Cardiac fibroblast (primary cell): ENCODE data around the gene RSF1.

ENCODE experiments used
- DNase-seq, 2 donors: peaks; one replicate each; pipeline versions ENCODE4 v3.0.0 to v3.0.0-alpha.2; 2010; ENCODE audit warnings: low read depth in 2 of 2
- H3K4me3 ChIP-seq, 2 donors: replicated peaks in 1 of 2; 1 replicate in 1 of 2; 2 replicates in 1 of 2; pipeline ENCODE4 v1.5.1; 2011; ENCODE audit warnings: low read depth in 2 of 2, low read length in 2 of 2, mild to moderate bottlenecking in 2 of 2, moderate library complexity in 1 of 2
- TF ChIP-seq, protein P1 (sequence below): IDR thresholded peaks from one replicate; pipeline ENCODE4 v1.5.1; 2011; ENCODE audit warnings: low read depth, mild to moderate bottlenecking, low read length, inconsistent platforms

Gene RSF1

DNA sequence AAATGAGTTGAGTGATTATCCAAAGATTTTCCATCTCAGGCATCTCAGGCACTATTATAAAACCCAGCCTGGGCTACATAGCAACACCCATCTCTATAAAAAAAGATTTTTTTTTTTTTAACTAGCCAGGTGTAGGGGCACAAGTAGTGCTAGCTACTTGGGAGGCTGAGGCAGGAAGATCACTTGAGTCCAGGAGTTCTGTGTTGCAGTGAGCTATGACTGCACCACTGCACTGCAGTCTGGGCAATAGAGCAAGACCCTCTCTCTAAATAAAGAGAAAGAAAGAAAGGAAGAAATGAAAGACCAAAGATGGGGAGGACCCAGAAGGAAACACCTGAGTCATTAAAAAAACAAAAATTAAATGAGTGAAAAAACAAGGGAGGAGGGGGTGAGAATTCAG lies 14.1 kb downstream of the RSF1 start:
- TF ChIP-seq, protein P1, sequence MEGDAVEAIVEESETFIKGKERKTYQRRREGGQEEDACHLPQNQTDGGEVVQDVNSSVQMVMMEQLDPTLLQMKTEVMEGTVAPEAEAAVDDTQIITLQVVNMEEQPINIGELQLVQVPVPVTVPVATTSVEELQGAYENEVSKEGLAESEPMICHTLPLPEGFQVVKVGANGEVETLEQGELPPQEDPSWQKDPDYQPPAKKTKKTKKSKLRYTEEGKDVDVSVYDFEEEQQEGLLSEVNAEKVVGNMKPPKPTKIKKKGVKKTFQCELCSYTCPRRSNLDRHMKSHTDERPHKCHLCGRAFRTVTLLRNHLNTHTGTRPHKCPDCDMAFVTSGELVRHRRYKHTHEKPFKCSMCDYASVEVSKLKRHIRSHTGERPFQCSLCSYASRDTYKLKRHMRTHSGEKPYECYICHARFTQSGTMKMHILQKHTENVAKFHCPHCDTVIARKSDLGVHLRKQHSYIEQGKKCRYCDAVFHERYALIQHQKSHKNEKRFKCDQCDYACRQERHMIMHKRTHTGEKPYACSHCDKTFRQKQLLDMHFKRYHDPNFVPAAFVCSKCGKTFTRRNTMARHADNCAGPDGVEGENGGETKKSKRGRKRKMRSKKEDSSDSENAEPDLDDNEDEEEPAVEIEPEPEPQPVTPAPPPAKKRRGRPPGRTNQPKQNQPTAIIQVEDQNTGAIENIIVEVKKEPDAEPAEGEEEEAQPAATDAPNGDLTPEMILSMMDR: no peak
- no peak for DNase-seq
- H3K4me3 ChIP-seq: no peak overlapping the region

DNA sequence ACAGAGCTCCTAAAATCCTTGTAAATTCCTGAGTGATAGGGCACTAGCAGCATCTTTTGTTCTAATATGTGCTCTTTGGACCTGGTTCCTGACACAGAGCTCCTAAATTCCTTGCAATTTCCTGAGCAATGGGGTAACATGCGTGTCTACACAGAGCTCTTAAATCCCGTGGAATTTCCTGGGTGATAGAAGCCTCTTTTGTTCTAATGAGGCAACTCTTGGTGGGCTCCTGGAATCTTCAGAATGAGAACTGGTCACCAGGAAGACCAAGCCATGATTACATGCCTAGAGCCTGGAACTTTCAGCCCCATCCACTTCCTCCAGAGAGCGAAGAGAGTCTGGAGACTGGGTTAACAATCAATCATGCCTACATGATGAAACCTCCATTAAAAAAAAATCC lies 19.0 kb downstream of the RSF1 start:
- DNase-seq: no peak
- TF ChIP-seq, protein P1: no peak
- H3K4me3 ChIP-seq: no peak overlapping the region

DNA sequence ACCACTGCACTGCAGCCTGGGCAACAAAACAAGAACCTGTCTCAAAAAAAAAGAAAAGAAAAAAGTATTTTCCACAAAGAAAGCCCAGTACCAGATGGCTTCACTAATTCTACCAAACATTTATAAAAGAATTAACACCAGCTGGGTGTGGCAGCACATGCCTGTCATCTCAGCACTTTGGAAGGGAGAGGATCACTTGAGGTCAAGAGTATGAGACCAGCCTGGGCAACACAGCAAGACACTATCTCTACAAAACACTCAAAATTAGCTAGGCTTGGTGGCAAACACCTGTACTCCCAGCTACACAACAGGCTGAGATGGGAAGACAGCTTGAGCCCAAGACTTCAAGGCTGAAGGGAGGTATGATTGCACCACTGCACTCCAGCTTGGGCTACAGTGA lies 20.1 kb downstream of the RSF1 start:
- DNase-seq: no peak
- H3K4me3 ChIP-seq: no peak overlapping the region
- TF ChIP-seq, protein P1: no peak

DNA sequence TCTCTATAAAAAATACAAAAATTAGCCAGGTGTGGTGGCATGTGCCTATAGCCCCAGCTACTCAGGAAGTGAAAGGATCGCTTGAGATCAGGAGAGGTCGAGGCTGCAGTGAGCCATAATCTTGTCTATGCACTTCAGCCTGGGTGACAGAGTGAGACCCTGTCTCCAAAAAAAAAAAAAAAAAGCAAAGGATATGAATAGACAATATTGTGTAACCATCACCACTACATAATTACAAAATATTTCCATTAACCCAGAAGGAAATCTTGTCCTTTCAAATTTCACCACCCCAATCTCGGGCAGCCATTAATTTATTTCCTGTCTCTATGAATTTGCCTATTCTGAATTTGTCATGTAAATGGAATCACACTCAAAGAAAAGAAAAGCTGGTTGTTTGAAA lies 21.2 kb downstream of the RSF1 start:
- no peak overlapping the region for H3K4me3 ChIP-seq
- peak; percentile 27 to 29 for DNase-seq
- TF ChIP-seq, protein P1: no peak

DNA sequence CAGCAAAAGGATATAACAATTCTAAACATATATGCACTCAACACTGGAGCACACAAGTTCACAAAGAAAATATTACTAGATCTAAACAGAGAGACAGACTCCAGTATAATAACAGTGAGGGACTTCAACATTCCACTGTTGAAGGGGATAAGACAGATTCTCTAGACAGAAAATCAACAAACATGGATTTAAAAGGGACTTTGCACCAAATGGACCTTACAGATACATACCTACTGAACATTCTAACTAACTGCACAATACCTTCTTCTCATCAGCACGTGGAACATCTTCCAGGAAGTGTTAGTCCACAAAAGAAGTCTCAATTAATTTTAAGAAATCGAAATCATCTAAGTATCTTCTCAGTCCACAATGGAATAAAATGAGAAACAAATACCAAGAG lies 26.6 kb downstream of the RSF1 start:
- no peak for DNase-seq
- no peak overlapping the region for H3K4me3 ChIP-seq
- TF ChIP-seq, protein P1: no peak

DNA sequence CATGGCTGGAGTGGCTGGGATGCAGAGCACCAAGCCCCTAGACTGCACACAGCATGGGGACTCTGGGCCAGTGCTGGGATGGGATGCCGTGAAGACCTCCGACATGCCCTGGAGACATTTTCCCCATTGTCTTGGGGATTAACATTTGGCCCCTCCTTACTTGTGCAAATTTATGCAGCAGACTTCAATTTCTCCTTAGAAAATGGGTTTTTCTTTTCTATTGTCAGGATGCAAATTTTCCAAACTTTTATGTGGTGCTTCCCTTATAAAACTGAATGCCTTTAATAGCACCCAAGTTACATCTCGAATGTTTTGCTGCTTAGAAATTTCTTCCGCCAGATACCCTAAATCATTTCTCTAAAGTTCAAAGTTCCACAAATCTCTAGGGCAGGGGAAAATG lies 29.2 kb downstream of the RSF1 start:
- DNase-seq: no peak
- no peak overlapping the region for H3K4me3 ChIP-seq
- TF ChIP-seq, protein P1: no peak

DNA sequence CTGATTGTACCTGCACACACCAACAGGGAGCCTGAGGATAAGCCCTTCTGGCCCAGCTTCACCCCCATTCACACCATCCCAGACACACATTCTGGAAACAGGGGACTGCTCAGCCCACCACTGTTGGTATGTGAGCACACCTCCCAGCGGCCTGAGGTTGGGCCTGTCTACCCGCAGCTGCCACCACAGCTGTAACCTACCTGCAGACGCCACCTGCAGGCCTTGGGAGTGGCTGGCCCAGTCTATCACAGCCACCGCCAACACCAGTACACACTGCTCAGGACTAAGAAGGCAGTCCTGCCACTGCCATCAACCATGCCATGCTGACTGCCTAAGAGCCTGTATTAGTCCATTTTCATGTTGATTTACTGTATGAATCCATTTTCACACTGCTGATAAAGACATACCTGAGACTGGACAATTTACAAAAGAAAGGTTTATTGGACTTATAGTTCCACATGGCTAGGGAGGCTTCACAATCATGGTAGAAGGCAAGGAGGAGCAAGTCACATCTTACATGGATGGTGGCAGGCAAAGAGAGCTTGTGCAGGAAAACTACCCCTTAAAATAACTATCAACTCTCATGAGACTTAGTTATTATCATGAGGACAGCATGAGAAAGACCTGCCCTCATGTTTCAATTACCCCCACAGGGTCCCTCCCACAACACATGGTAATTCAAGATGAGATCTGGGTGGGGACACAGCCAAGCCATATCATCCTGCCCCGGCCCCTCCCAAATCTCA lies 30.6 kb downstream of the RSF1 start:
- TF ChIP-seq, protein P1: no peak
- no peak for DNase-seq
- no peak overlapping the region for H3K4me3 ChIP-seq
